Cardiac fibroblast (primary cell): ENCODE results near the gene CBX7.

Experiments
- DNase-seq, 2 donors: peaks; one replicate each; pipeline versions ENCODE4 v3.0.0 to v3.0.0-alpha.2; 2010; ENCODE audit warnings: low read depth in 2 of 2
- H3K4me3 ChIP-seq, 2 donors: replicated peaks in 1 of 2; 1 replicate in 1 of 2; 2 replicates in 1 of 2; pipeline ENCODE4 v1.5.1; 2011; ENCODE audit warnings: low read depth in 2 of 2, low read length in 2 of 2, mild to moderate bottlenecking in 2 of 2, moderate library complexity in 1 of 2
- TF ChIP-seq, protein P1 (sequence below): IDR thresholded peaks from one replicate; pipeline ENCODE4 v1.5.1; 2011; ENCODE audit warnings: low read depth, mild to moderate bottlenecking, low read length, inconsistent platforms

CBX7 gene

GRCh38 chr22:39130152-39130704 lies 22.3 kb downstream of the CBX7 start:
- TF ChIP-seq, protein P1, sequence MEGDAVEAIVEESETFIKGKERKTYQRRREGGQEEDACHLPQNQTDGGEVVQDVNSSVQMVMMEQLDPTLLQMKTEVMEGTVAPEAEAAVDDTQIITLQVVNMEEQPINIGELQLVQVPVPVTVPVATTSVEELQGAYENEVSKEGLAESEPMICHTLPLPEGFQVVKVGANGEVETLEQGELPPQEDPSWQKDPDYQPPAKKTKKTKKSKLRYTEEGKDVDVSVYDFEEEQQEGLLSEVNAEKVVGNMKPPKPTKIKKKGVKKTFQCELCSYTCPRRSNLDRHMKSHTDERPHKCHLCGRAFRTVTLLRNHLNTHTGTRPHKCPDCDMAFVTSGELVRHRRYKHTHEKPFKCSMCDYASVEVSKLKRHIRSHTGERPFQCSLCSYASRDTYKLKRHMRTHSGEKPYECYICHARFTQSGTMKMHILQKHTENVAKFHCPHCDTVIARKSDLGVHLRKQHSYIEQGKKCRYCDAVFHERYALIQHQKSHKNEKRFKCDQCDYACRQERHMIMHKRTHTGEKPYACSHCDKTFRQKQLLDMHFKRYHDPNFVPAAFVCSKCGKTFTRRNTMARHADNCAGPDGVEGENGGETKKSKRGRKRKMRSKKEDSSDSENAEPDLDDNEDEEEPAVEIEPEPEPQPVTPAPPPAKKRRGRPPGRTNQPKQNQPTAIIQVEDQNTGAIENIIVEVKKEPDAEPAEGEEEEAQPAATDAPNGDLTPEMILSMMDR = no peak
- no peak for DNase-seq
- no peak overlapping the region for H3K4me3 ChIP-seq

DNA sequence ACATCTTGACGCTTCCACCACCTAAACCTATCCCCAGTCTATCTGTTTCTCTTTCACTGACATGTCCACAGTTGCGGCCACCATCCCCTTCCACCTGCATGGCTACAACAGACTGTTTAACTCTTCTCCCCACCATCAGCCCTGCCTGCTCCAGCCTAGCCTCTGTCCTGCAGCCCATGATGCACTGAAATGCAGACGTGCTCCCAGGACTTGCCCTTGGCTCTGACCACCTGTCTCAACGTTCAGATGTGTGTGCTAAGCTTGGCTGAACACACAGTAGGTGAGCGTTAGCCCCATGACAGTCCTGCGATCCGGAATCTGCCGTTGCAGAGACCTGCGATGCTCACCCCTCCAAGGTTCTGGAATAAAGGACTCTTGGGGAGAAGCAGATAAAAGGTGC lies 22.7 kb downstream of the CBX7 start:
- H3K4me3 ChIP-seq = no peak overlapping the region
- TF ChIP-seq, protein P1 = no peak
- no peak for DNase-seq

DNA sequence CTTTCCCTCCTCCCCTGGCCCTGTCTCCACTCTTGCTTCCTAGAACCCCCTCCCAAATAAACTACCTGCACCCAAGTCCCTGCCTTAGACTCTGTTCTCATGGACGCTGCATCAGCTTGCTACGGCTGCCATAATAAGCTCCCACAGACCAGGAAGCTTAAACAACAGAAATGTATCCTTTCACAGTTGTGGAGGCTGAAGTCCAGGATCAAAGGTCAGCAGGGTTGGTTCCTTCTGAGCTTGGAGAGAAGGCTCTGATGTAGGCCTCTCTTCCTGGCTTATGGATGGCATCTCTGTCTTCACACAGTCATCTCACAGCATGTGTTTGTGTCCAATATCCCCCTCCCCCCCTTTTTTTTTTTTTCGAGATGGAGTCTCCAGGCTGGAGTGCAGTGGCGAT lies 23.4 kb downstream of the CBX7 start:
- DNase-seq = no peak
- H3K4me3 ChIP-seq = no peak overlapping the region
- TF ChIP-seq, protein P1 = no peak

DNA sequence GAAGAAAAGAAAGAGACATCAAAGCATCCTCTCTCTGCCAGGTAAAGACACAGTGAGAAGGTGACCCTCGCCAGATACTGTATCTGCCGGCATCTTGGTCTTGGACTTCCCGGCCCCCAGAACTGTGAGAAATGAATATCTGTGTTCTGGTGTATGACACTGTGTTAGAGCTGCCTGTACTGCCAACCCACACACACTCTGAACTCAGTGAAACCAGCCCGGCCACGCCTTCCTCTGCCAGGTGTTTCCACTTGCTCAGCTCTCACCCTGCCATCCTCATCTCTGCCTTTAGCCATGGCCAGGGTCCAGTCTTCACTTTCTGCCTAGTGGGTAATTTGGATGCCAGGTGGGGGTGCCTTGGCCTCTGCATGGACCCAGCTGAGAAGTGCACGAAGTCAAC lies 24.0 kb downstream of the CBX7 start:
- H3K4me3 ChIP-seq = no peak overlapping the region
- TF ChIP-seq, protein P1 = no peak
- no peak for DNase-seq

- no peak overlapping the region for H3K4me3 ChIP-seq
- TF ChIP-seq, protein P1 = no peak
- no peak for DNase-seq
Measured at GRCh38 chr22:39125622-39126021, 26.9 kb downstream of the CBX7 start.

GRCh38 chr22:39123751-39124581 lies 28.5 kb downstream of the CBX7 start:
- TF ChIP-seq, protein P1 = no peak
- no peak for DNase-seq
- no peak overlapping the region for H3K4me3 ChIP-seq
